Prostate gland (tissue), 2 donors: ENCODE measurements around the gene SAMD8.

ENCODE experiments used
- POLR2A ChIP-seq: fragments of 450-650 bp; IDR thresholded peaks from one replicate; pipeline ENCODE4 v1.6.1; 2016; ENCODE audit warnings: antibody characterized with exemption, mild to moderate bottlenecking
- POLR2AphosphoS5 ChIP-seq: sonication (generic); formaldehyde crosslinking; IDR thresholded peaks from one replicate; pipeline ENCODE4 v1.6.1; 2017; ENCODE audit warnings: antibody characterized with exemption
- TF ChIP-seq, protein P1 (sequence below), 4 experiments: fragments of 200-600 bp in 2 of 4; fragments of 450-650 bp in 2 of 4; sonication (generic) in 2 of 4; IDR thresholded peaks; 1 replicate in 3 of 4; 2 replicates in 1 of 4; pipeline ENCODE4 v1.5.1; 2016 to 2019; ENCODE audit warnings: antibody characterized with exemption in 4 of 4, mild to moderate bottlenecking in 2 of 4, moderate library complexity in 2 of 4

DNA sequence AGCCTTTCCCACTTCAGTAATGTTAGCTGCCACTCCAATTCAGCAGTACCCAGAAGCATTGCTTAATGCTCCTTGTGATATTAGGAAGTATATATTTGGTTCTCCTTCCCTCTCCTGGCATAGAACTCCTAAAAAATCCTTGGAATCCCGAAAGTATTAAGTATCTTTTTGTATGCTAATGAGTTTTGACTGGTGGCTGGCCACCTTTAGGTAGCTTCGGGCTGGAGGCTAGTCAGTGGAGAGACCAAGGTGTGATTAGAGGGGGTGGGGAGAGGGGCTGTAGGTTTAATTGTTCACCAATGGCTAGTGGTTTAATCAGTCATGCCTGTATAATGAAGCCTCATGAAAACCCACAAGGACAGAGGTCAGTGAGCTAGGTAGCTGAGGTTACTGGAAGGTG lies 112.1 kb downstream of the SAMD8 start:
- no peak for TF ChIP-seq POLR2A
- TF ChIP-seq, protein P1, sequence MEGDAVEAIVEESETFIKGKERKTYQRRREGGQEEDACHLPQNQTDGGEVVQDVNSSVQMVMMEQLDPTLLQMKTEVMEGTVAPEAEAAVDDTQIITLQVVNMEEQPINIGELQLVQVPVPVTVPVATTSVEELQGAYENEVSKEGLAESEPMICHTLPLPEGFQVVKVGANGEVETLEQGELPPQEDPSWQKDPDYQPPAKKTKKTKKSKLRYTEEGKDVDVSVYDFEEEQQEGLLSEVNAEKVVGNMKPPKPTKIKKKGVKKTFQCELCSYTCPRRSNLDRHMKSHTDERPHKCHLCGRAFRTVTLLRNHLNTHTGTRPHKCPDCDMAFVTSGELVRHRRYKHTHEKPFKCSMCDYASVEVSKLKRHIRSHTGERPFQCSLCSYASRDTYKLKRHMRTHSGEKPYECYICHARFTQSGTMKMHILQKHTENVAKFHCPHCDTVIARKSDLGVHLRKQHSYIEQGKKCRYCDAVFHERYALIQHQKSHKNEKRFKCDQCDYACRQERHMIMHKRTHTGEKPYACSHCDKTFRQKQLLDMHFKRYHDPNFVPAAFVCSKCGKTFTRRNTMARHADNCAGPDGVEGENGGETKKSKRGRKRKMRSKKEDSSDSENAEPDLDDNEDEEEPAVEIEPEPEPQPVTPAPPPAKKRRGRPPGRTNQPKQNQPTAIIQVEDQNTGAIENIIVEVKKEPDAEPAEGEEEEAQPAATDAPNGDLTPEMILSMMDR (IDR thresholded peaks at IDR 0.05): no peak
- no peak for TF ChIP-seq POLR2AphosphoS5
